Neural progenitor cell (in vitro differentiated cells): ENCODE results near the gene PRR20A.

Experiments
- EZH2phosphoT487 ChIP-seq: fragments of 200-600 bp; sonication (generic); IDR thresholded peaks from 2 replicates; pipeline ENCODE4 v1.6.1; 2017; ENCODE audit warnings: antibody characterized with exemption
- TF ChIP-seq, protein P1 (sequence below): fragments of 200-600 bp; sonication (generic); IDR thresholded peaks from 2 replicates; pipeline ENCODE4 v1.5.1; 2017; ENCODE audit warnings: antibody characterized with exemption, mild to moderate bottlenecking

DNA sequence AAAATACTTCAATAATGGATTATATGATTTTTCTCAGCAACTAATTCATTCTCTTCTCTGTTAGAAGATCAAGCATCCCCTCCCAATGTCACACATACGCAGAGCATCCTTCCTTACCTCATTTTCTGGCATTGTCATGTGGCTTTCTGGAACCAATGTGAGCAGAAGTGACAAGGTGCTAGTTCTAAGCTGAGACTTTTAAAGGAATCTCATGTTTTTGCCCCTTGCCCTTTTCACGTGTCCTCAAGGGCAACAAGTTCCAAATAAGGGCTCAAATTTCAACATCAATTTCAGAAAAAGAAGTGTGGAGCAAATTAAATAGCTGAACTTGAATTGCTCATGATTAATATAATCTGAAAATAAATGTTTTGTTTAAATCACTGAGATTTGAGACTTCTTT lies 4.6 kb upstream of the PRR20A start:
- TF ChIP-seq, protein P1, sequence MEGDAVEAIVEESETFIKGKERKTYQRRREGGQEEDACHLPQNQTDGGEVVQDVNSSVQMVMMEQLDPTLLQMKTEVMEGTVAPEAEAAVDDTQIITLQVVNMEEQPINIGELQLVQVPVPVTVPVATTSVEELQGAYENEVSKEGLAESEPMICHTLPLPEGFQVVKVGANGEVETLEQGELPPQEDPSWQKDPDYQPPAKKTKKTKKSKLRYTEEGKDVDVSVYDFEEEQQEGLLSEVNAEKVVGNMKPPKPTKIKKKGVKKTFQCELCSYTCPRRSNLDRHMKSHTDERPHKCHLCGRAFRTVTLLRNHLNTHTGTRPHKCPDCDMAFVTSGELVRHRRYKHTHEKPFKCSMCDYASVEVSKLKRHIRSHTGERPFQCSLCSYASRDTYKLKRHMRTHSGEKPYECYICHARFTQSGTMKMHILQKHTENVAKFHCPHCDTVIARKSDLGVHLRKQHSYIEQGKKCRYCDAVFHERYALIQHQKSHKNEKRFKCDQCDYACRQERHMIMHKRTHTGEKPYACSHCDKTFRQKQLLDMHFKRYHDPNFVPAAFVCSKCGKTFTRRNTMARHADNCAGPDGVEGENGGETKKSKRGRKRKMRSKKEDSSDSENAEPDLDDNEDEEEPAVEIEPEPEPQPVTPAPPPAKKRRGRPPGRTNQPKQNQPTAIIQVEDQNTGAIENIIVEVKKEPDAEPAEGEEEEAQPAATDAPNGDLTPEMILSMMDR: no peak
- no peak for TF ChIP-seq EZH2phosphoT487
